GM12878 (cell line): Measurements from ENCODE around the gene RASL11A. TPM values are rescaled to one million over a fixed set of nuclear protein-coding genes. Genes with fewer than 3 reads are reported as not detected.

Experiments
- ATAC-seq: fragments of 200-7000 bp; cut with Tn5 transposase; 3 replicates; pipeline ENCODE4 v1.9.1; 2020; ENCODE audit warnings: mild to moderate bottlenecking, moderate library complexity
- BruUV-seq: library from RNA; stranded (reverse); fragments of 400-500 nt; replicated peaks from 2 replicates; lab custom pipeline; 2021; lab: Mats Ljungman, UMichigan
- CTCF ChIA-PET: fragments of 300-600 bp; sonication (Branson Sonifier 250); formaldehyde crosslinking; extraction: SDS; loops from one replicate; lab custom pipeline; 2021; ENCODE audit warnings: inconsistent platforms; lab: Yijun Ruan, JAX
- POLR2A ChIA-PET: fragments of 350-600 bp; formaldehyde crosslinking; extraction: SDS; loops from one replicate; lab custom pipeline; 2021; ENCODE audit warnings: inconsistent platforms; lab: Charles Lee
- RAD21 ChIA-PET: fragments of 300-600 bp; sonication (Branson Sonifier 250); formaldehyde crosslinking; loops from one replicate; lab custom pipeline; 2023; ENCODE audit warnings: antibody characterized with exemption; ENCODE audit not compliant: unreplicated experiment; lab: Charles Lee
- SMC1A ChIA-PET: fragments of 300-600 bp; sonication (Branson Sonifier 250); formaldehyde crosslinking; loops from one replicate; lab custom pipeline; 2023; ENCODE audit not compliant: unreplicated experiment, uncharacterized antibody; lab: Charles Lee
- DNase-seq: peaks from one replicate; pipeline ENCODE4 v3.0.0-alpha.2; 2011; ENCODE audit warnings: low read depth, low spot score
- FAIRE-seq: peaks from 3 replicates; lab custom pipeline; 2011; peaks lifted over from hg19 to GRCh38; lab: Jason Lieb, UNC
- H2AFZ ChIP-seq: 2 replicates; pipeline ENCODE4 v1.6.0; 2011; ENCODE audit warnings: low read depth, low read length, control low read depth; ENCODE audit not compliant: control insufficient read depth
- H3K27ac ChIP-seq: 2 replicates; pipeline ENCODE4 v1.5.1; 2011; ENCODE audit warnings: control low read depth; ENCODE audit not compliant: control insufficient read depth, insufficient read depth
- H3K27me3 ChIP-seq, 2 experiments: replicated peaks in 1 of 2; 2 replicates each; pipeline versions ENCODE4 v1.6.0 to v1.6.1; 2011; ENCODE audit warnings: low read length in 1 of 2; ENCODE audit not compliant: control insufficient read depth in 2 of 2, insufficient read depth in 2 of 2
- H3K36me3 ChIP-seq, 2 experiments: 2 replicates each; pipeline ENCODE4 v1.5.1; 2011; ENCODE audit warnings: low read length in 1 of 2; ENCODE audit not compliant: control insufficient read depth in 2 of 2, insufficient read depth in 2 of 2
- H3K4me1 ChIP-seq: 2 replicates; pipeline ENCODE4 v1.6.1; 2011; ENCODE audit warnings: mild to moderate bottlenecking, low read length, moderate library complexity, mixed read lengths; ENCODE audit not compliant: control insufficient read depth, insufficient read depth
- H3K4me2 ChIP-seq: 2 replicates; pipeline ENCODE4 v1.6.0; 2011; ENCODE audit warnings: control low read depth; ENCODE audit not compliant: control insufficient read depth, insufficient read depth
- H3K4me3 ChIP-seq: fragments of 200-600 bp; sonication (generic); 2 replicates; pipeline ENCODE4 v1.5.1; 2016
- H3K79me2 ChIP-seq: 2 replicates; pipeline ENCODE4 v1.6.0; 2011; ENCODE audit warnings: low read length; ENCODE audit not compliant: control insufficient read depth, insufficient read depth
- H3K9ac ChIP-seq: 2 replicates; pipeline ENCODE4 v1.8.0; 2011; ENCODE audit warnings: low read length, control low read depth, mixed read lengths; ENCODE audit not compliant: control insufficient read depth, insufficient read depth
- H3K9me3 ChIP-seq: replicated peaks from 3 replicates; pipeline ENCODE4 v1.5.1; 2011; ENCODE audit warnings: mild to moderate bottlenecking, low read length; ENCODE audit not compliant: control insufficient read depth, insufficient read depth
- H4K20me1 ChIP-seq: 2 replicates; pipeline ENCODE4 v1.6.0; 2011; ENCODE audit not compliant: control insufficient read depth, insufficient read depth
- ASH2L ChIP-seq: fragments of 300-600, 200-600 bp; sonication (generic); IDR thresholded peaks from 2 replicates; pipeline ENCODE4 v1.6.1; 2017; ENCODE audit warnings: low read depth, mild to moderate bottlenecking, borderline replicate concordance
- ATF7 ChIP-seq: fragments of 450-650 bp; IDR thresholded peaks from 2 replicates; pipeline ENCODE4 v1.6.1; 2016; ENCODE audit warnings: low read depth, mild to moderate bottlenecking
- CHD1 ChIP-seq: IDR thresholded peaks from 2 replicates; pipeline ENCODE4 v1.6.1; 2012; ENCODE audit warnings: low read depth, low read length, improper control_type of control experiment
- EZH2 ChIP-seq: IDR thresholded peaks from 2 replicates; pipeline ENCODE4 v1.6.1; 2012; ENCODE audit warnings: low read depth, mild to moderate bottlenecking, control low read depth, inconsistent platforms, low read length, borderline replicate concordance; ENCODE audit not compliant: control insufficient read depth
- GATAD2B ChIP-seq: fragments of 450-650 bp; conservative IDR thresholded peaks from 2 replicates; pipeline ENCODE4 v1.6.1; 2017; ENCODE audit warnings: low read depth, mild to moderate bottlenecking, moderate library complexity
- MYC ChIP-seq: IDR thresholded peaks from 2 replicates; pipeline ENCODE4 v1.6.1; 2011; ENCODE audit warnings: mild to moderate bottlenecking, low read length, moderate library complexity, inconsistent platforms; ENCODE audit not compliant: insufficient read depth, insufficient replicate concordance, insufficient read length, severe bottlenecking
- NFYB ChIP-seq: IDR thresholded peaks from 2 replicates; pipeline ENCODE4 v1.6.1; 2011; ENCODE audit warnings: low read depth, mild to moderate bottlenecking, low read length, improper control_type of control experiment, moderate library complexity; ENCODE audit not compliant: insufficient read depth
- NR2C2 ChIP-seq: IDR thresholded peaks from 2 replicates; pipeline ENCODE4 v1.6.1; 2011; ENCODE audit warnings: borderline replicate concordance, low read depth; ENCODE audit not compliant: control insufficient read depth, insufficient read length
- RAD21 ChIP-seq: IDR thresholded peaks from 2 replicates; pipeline ENCODE4 v1.6.1; 2011; ENCODE audit warnings: mild to moderate bottlenecking, low read depth, low read length, moderate library complexity; ENCODE audit not compliant: insufficient read depth
- RAD51 ChIP-seq: fragments of 450-650 bp; IDR thresholded peaks from 2 replicates; pipeline ENCODE4 v1.6.1; 2016; ENCODE audit warnings: moderate library complexity, mild to moderate bottlenecking, inconsistent platforms
- SMC3 ChIP-seq: IDR thresholded peaks from 2 replicates; pipeline ENCODE4 v1.6.1; 2011; ENCODE audit warnings: low read length, improper control_type of control experiment, borderline replicate concordance
- SREBF2 ChIP-seq: IDR thresholded peaks from 2 replicates; pipeline ENCODE4 v1.6.1; 2012; ENCODE audit warnings: mild to moderate bottlenecking, low read length
- SUPT20H ChIP-seq: IDR thresholded peaks from 2 replicates; pipeline ENCODE4 v1.6.1; 2011; ENCODE audit warnings: low read depth, mild to moderate bottlenecking, low read length, moderate library complexity, borderline replicate concordance; ENCODE audit not compliant: control insufficient read depth
- TAF1 ChIP-seq: IDR thresholded peaks from 2 replicates; pipeline ENCODE4 v1.6.1; 2011; ENCODE audit warnings: mild to moderate bottlenecking, low read depth, low read length, borderline replicate concordance
- TBL1XR1 ChIP-seq: IDR thresholded peaks from 2 replicates; pipeline ENCODE4 v1.6.1; 2012; ENCODE audit warnings: low read depth, low read length, improper control_type of control experiment
- ZBED1 ChIP-seq: IDR thresholded peaks from 2 replicates; pipeline ENCODE4 v1.6.1; 2016; ENCODE audit warnings: borderline replicate concordance
- ZNF274 ChIP-seq: IDR thresholded peaks from one replicate; pipeline ENCODE4 v1.8.0; 2011; ENCODE audit not compliant: insufficient read length, insufficient read depth
- ZNF622 ChIP-seq: fragments of 450-650 bp; IDR thresholded peaks from 2 replicates; pipeline ENCODE4 v1.6.1; 2017; ENCODE audit warnings: mild to moderate bottlenecking, inconsistent platforms
- WGBS: methylation state at CpG from one replicate; pipeline ENCODE4 v1.1.6; 2016; ENCODE audit warnings: low lambda C conversion rate; ENCODE audit not compliant: insufficient replicate concordance, insufficient coverage; ENCODE audit errors: missing lambda C conversion rate; 5-methylcytosine and 5-hydroxymethylcytosine counted together
- in situ Hi-C: fragments of 300-500 bp; cut with MboI; formaldehyde crosslinking; loops from 9 replicates; pipeline ENCODE4 v1.14.3; 2018; ENCODE audit warnings: mixed read lengths
- intact Hi-C: fragments of 100-400 bp; cut with micrococcal nuclease; formaldehyde crosslinking; loops from one replicate; pipeline ENCODE4 v1.14.2; 2022; ENCODE audit not compliant: unreplicated experiment
- polyA plus RNA-seq, 11 experiments: library from polyadenylated mRNA; depleted of rRNA in 4 of 11; unstranded in 6 of 11; stranded (reverse) in 5 of 11; fragments of >200 nt; fragmentation: Nextera tagmentation in 4 of 11; fragmentation: Illumina TruSeq in 1 of 11; extraction: Ambion mirVana in 4 of 11; extraction: Trizol in 1 of 11; gene quantifications; 1 replicate in 1 of 11; 2 replicates in 10 of 11; pipeline versions ENCODE4 v1.2.1 to v1.2.3, GENCODE V29; 2011 to 2016; ENCODE audit warnings: inconsistent platforms in 2 of 11, missing spikeins in 2 of 11, low read depth in 1 of 11
- total RNA-seq, 4 experiments: library from RNA; depleted of rRNA in 3 of 4; stranded (reverse); fragments of >200 nt in 3 of 4; fragmentation: Illumina TruSeq in 1 of 4; extraction: Trizol in 1 of 4; gene quantifications; 2 replicates each; pipeline versions ENCODE4 v1.2.1 to v1.2.3, GENCODE V29; 2013 to 2021
- TF ChIP-seq, protein P1 (sequence below): fragments of 450-650 bp; IDR thresholded peaks from 2 replicates; pipeline ENCODE4 v1.6.1; 2017; ENCODE audit warnings: mild to moderate bottlenecking, moderate library complexity

RASL11A gene
- total and polyA plus RNA-seq, 10 of the 15 experiments (the other 5 are each of a cell fraction or from before 2014, with no cell fraction given) = 0.04 to 1.3 (median 0.41) TPM; not detected in 1

DNA sequence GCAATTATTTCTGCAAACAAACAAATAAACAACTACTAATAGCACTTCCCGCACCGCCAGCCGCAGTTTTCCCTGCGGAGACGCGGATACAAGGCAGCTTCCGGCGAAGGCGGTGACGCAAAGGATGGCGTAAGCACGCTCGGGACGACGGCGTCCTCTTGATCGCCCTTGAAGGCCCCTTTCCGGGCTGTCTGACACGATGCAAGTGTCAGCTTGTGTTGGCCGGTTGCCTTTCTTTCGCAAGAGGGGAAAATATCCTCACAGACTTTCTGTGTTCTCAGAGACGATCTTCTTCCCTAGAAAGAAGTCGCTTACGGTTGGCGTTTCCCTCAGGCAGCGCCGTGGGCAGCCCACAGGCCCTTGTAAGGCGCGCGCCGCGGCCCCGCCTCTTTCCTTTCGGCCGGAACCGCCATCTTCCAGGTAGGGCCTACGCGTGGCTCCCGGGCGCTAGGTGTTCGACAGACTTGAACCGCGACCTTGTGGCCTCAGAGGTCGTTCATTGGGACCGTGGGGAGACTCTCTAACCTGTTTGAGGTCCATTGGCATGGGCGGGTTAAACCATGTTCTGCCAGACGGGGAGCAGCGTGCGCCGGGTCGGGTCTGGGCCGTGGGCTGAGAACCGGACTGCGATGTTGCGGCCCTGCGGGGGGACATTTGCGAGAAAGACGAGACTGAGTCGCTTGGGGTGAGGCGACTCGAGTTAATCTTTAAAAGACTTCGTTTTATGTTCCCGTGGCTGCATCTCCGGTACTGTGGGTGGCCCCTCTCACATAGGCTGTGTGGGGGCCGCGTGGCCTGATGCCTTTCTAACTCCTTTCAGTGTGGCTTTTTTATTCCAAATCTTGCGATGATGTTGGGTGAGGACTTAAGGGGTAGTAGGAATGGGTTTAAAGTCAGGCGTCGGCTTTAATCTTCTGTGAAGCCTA is 19.2 kb upstream of the RASL11A start, which contains the start of gene RPL21:
RPL21 (plus strand) TSS at position 393 of the 926 bp plus-strand sequence. CDS start 2,219 bp downstream, outside the sequence.
- FAIRE-seq (peak; percentile 90), ATAC-seq (peak; percentile 90), DNase-seq (peak; percentile 86)
- peak within 1 kb of the TSS; percentile 94 for H3K4me3 ChIP-seq
- peak within 1 kb of the TSS; percentile 76 for H3K4me2 ChIP-seq
- CTCF ChIA-PET = no interaction called here
- H3K27ac ChIP-seq = peak within 1 kb of the TSS; percentile 89
- H4K20me1 ChIP-seq = no peaks in the 10 kb centered on the region
- H3K79me2 ChIP-seq = peaks cover 69% of the 10 kb centered on the region
- peaks cover 0 to 9% of the 10 kb centered on the region in 2 experiments; a peak in 3 of 4 replicates for H3K36me3 ChIP-seq
- peak within 1 kb of the TSS; percentile 95 for H3K9ac ChIP-seq
- SMC1A ChIA-PET = no interaction called here
- TSS peak; percentile 73 for BruUV-seq
- H3K9me3 ChIP-seq = no peaks in the 10 kb centered on the region
- WGBS = 1% methylated on average over 69 of the region's 69 CpGs
- H2AFZ ChIP-seq = peak within 1 kb of the TSS; percentile 97
- RAD21 ChIA-PET = interaction anchor here (0.8 to 1.1 kb wide), 2 partner anchors 73 to 266 kb away, joined by 3 read pairs; no protein-coding TSS in a partner anchor
- H3K4me1 ChIP-seq = no peaks in the 10 kb centered on the region
- in situ Hi-C loops = loop anchor here (5.0 kb wide), 1 partner anchor 79 kb away; the partner anchor contains the start of gene USP12
- no peaks in the 10 kb centered on the region for H3K27me3 ChIP-seq
- intact Hi-C loops = loop anchor here (1.0 to 5.0 kb wide), 5 partner anchors 59 to 371 kb away; partner anchors contain the start of genes LNX2, MTIF3 and POLR1D
- POLR2A ChIA-PET = interaction anchor here (1.1 kb wide), 1 partner anchor 76 kb away, joined by 3 read pairs; no protein-coding TSS in a partner anchor
- TF ChIP-seq, protein P1, sequence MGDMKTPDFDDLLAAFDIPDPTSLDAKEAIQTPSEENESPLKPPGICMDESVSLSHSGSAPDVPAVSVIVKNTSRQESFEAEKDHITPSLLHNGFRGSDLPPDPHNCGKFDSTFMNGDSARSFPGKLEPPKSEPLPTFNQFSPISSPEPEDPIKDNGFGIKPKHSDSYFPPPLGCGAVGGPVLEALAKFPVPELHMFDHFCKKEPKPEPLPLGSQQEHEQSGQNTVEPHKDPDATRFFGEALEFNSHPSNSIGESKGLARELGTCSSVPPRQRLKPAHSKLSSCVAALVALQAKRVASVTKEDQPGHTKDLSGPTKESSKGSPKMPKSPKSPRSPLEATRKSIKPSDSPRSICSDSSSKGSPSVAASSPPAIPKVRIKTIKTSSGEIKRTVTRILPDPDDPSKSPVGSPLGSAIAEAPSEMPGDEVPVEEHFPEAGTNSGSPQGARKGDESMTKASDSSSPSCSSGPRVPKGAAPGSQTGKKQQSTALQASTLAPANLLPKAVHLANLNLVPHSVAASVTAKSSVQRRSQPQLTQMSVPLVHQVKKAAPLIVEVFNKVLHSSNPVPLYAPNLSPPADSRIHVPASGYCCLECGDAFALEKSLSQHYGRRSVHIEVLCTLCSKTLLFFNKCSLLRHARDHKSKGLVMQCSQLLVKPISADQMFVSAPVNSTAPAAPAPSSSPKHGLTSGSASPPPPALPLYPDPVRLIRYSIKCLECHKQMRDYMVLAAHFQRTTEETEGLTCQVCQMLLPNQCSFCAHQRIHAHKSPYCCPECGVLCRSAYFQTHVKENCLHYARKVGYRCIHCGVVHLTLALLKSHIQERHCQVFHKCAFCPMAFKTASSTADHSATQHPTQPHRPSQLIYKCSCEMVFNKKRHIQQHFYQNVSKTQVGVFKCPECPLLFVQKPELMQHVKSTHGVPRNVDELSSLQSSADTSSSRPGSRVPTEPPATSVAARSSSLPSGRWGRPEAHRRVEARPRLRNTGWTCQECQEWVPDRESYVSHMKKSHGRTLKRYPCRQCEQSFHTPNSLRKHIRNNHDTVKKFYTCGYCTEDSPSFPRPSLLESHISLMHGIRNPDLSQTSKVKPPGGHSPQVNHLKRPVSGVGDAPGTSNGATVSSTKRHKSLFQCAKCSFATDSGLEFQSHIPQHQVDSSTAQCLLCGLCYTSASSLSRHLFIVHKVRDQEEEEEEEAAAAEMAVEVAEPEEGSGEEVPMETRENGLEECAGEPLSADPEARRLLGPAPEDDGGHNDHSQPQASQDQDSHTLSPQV = peak; percentile 93
- TF ChIP-seq SUPT20H (no peak), RAD51 (no peak), CHD1 (peak; percentile 73; the same call in 1 of the 2 replicates), ZNF274 (no peak), EZH2 (no peak), ZNF622 (no peak), SREBF2 (no peak), TBL1XR1 (0 out of 2 replicates have a peak, but pooled peaks have one; percentile 36), ZBED1 (0 out of 2 replicates have a peak, but pooled peaks have one; percentile 61), ASH2L (peak; percentile 37; the same call in 1 of the 2 replicates), ATF7 (peak; percentile 90), GATAD2B (0 out of 2 replicates have a peak, but pooled peaks have one; percentile 50), NR2C2 (no peak), TAF1 (peak; percentile 89), NFYB (no peak), RAD21 (no peak), MYC (peak; percentile 90), SMC3 (no peak)
